COR-L47 (cell line): ENCODE results near the gene NKD1.

Experiments
- DNase-seq: peaks from one replicate; lab custom pipeline; 2025; lab: John Stamatoyannopoulos, UW

Gene NKD1

DNA sequence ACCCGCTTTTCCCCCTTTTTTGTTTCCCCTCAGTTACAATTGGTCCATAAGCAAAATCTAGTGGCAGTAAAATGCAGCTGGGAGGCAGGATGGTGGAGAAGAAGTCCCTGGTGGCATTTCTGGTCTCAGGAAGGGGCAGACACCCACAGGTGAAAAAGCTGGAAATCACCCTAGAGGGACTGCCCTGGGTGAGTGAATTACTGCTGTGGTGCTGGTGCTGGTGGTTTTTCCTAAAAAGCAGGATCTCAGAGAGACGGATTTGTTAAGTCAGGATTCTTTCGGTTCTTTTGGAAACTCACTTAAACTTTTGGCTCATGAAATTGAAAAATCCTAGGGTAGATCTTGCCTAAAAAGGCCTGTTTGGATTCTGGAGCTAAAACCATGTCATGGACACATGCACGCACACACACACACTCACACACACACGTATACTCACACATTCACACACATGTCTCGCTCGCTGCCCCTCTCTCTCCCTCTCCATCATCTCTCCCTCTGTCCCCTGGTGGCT lies 65.8 kb downstream of the NKD1 start:
- DNase-seq: no peak

DNA sequence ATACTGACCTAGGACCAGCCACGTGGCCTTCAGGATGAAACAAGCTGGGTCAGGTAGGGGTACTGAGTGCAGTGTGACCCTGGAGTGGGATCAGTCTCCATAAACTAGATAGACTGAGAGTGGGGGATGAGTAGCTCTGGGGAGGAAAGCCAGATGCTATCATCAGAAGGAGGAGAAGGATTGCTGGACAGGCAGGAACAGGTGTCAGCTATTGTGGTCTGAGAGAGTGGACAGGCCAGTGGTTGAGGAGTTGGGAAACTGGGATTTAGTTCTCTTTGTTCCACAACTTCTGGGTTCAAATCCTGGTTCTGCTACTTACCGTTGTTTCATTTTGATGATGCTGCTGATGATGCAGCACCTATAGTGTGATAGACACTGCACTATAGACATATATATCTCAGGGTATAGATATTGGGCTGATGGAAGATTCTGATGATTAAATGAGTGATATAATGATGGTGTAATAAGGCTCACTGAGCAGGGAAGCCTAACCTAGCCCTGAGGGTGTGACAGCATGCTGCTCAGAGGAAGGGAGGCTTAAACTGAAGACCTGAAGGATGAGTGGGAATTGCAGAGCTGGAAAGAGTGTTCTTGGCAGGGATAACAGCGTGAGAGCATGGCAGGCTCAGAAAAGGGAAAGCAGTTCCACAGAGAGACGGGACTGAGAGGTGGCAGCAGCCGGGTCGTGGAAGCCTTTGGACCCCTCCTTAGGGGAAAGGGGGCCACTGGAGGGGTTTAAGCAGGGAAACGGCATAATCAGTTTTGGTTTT lies 66.9 kb downstream of the NKD1 start:
- DNase-seq: no peak

- no peak for DNase-seq
Observed at GRCh38 chr16:50615891-50616290, 67.7 kb downstream of the NKD1 start.

DNA sequence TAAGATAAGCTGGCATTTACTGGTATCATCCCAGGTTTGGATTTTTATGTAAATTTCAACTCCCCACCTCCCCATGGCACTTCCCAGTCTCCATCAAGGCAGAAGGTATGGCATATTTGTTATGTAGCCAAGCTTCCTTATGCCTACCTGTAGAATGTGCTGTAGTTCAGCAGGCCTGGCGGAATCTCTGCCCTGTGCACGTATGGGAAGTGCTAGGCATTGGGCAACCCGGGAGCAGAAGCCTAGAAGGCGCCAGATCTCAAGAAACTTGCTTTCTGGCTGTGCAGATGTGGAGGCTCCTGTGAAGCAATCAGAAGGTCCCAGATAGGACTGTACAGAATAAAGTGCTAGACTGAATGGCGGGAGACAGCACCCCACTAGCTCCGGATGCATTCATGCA lies 68.2 kb downstream of the NKD1 start:
- DNase-seq: no peak

DNA sequence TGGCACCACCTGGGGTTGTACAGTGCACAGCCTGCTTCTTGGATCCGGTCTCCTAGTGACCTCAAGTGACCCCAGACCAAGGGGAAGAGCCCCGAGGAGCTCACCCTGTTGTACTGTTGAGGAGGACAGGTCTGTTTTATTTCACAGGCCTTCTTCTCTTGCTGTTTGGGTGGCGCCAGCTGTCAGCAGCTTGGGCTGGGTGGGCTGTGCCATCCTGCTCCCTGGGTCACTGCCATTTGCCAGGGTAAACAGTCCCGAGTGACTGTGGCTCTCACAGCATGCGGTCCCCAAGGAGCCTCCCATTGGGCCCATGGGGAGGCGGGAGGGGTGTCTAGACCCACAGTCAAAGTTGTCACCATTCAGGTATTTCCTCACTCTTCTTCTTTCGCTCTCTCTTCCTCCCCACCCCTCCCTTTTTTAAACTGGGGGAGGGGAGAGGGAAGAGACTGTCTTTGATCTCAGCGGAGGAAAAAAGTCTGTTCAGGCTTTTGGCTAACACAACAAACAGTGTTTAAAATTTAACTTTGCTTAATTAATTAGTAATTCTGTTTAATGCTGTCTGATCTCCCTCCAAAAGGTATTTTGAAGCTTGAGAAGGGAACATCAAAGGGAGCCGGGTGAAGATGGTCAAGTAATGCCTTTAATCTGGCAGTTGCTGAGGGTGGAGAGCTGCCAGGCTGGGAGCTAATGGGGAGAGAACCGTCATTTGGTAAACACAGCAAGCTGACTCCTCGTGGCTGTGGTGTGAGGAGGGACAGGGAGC lies 68.9 kb downstream of the NKD1 start:
- DNase-seq: no peak

- no peak for DNase-seq
Observed at GRCh38 chr16:50617646-50618184, 69.5 kb downstream of the NKD1 start.

GRCh38 chr16:50618238-50618918 lies 70.2 kb downstream of the NKD1 start:
- DNase-seq: no peak

DNA sequence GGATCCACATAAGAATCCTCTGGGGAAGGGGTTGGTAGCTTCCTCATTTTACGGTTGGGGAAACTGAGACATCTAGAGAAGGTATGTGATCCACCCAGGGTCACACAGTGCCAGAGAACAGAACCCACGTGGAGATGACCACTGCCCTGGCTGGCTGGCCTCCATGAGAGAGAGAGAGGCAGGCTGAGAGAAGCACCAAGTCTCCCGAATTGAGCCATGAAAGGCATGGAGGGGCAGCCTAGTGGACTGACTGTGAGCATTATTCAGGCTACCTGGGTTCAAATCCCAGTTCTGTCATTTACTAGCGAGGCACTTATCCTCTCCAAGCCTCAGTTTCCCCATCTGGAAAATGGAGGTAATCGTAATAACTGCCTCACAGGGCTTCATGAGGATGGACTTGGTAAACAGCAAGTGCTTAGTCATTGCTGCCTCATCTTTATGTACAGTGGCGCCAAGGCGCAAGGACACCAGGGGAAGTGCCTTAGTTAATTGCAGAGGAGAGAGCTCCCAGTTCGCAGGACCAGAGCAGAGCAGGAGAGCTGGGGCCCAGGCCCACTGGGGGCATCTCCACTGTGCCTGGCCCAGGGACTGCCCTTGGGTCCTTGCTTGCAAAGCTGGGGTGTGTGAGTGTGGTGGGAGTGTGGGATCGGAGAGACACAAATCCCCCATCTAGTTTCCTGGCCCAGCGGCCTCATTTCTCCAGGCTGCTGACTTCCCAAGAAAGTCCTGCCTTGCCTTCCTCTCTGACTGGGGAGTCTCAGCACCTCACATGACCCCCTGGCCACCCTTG lies 71.7 kb downstream of the NKD1 start:
- DNase-seq: no peak

- no peak for DNase-seq
Observed at GRCh38 chr16:50620646-50621451, 72.7 kb downstream of the NKD1 start.

DNA sequence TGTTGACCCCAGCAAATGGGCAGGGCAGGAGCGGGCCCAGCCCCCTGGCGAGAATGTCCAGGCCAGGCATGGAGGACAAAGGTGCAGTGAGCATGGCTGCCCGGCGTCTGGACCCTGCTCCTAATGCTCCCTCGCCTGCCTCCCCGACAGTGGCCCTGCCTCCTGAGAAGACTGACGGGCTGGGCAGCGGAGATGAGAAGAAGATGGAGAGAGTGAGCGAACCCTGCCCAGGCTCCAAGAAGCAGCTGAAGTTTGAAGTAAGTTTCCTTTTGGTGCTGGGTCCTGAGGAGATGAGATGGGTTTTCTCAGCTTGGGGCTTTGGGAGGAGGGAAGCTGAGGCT lies 73.2 kb downstream of the NKD1 start:
- DNase-seq: no peak

DNA sequence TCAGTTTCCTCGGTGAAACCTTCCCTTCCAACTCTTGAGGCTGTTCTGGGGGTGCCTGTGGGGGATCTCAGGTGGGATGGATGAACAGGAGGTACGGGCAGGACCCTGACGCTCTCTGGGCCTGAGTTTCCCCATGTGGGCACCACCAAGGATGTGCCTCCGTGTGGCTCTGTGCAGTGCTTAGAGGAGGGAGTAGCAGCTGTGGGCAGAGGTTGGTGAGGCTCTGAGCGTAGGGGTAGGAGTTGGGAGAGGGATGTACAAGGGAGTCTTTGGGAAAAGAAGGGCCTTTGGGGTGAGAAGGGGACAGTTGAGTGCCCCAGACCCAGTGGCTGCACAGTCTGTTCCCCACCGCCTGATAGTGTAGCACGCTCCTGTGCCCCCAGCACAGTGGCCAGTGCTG lies 73.8 kb downstream of the NKD1 start:
- no peak for DNase-seq

DNA sequence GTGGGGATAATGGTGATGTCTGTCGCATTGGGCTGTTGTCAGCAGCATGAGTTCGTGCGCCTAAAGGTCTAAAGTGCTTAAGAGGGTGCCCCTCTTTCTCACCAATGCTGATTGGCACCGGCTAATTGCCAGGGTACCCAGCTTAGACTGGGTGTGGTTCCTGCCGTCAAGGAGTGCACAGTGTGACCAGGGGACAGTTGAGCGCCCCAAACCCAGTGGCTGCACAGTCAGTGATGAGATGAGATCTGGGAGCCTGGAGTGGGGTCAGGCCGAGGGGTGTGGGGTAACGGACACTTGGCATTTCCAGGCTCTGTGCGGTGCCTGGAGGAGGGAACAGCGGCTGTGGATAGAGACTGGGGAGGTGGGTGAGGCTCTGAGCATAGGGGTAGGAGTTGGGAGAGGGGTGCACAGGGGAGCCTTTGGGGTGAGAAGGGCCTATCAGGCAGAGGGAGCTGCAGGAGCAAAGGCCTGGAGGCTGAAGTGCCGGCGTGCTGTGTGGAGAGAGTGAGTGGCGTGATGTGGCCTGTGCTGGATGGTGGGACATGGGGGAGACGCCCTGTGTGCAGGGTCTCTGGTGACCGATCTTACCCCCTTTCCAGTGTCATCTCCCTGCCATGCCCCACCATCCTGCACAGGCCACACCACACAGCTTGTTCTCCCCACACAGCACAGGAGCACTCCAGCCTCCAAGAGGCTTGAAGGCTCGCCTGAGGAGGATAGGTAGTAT lies 74.6 kb downstream of the NKD1 start:
- no peak for DNase-seq

DNA sequence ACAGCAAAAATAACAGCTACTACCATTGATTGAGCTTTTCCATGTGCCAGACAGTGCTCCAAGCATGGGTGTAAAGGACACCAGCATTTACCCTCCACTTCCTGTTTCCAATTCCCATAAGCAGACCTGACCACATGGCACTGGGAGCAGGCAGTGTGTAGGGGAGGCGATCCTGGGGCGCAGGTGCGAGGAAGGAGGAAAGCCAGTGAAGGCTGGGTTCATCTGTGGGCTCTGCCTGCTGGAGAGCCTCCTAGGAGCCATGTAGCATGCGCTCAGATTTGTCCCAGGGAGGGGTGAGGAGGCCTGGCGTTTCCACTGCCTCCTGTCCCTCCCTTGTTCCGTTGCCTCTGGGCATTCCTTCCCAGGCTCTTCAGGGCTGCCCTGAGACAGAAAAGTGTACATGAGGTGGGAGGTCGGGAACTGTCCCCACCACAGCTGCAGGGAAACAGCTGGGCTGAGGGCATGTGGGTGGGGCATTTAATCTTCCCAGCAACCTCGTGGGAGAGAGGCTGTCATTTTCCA lies 76.3 kb downstream of the NKD1 start:
- no peak for DNase-seq

DNA sequence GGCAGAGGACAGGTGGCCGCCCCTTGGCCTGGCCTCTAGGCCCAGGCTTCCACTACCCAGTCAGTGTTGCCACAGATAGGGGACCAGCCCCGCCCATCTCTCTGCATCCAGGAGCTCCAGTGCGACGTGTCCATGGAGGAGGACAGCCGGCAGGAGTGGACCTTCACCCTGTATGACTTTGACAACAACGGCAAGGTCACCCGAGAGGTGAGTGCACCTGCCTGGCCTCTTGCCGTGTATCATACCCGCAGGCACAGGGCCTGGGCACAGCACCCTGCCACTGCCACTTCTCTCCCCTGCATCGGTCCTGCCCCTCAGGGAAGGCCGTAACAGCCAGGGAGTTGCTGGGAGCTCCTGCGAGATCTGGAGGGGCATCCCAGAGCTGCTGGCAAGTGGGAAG lies 77.2 kb downstream of the NKD1 start:
- DNase-seq: no peak

DNA sequence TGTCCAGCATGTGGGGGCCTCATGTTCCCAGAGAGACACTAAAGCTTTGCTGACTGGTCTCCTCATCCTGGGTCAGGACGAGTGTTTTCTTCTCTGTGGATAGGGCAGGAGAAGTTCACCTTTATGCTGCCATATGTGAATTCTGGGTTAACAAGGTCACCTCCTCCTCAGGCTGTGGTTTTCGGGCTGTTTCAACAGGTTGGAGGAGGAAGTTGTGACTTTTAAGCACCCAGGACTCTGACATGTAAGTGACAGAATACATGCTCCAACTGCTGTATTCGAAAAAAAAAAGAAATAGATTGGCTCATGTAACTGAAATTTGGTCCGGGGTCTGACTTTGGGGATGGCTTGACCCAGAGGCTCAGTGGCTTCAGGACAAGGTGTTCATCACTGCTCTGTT lies 78.7 kb downstream of the NKD1 start:
- no peak for DNase-seq

GRCh38 chr16:50627419-50627818 lies 79.2 kb downstream of the NKD1 start:
- no peak for DNase-seq

GRCh38 chr16:50628156-50628802 lies 80.1 kb downstream of the NKD1 start:
- DNase-seq: no peak

- no peak for DNase-seq
Observed at GRCh38 chr16:50629334-50629733, 81.1 kb downstream of the NKD1 start.

GRCh38 chr16:50630394-50631020 lies 82.3 kb downstream of the NKD1 start:
- DNase-seq: no peak
